Measurements from ENCODE around the gene STOX2. TPM values are rescaled to one million over a fixed set of nuclear protein-coding genes. Genes with fewer than 3 reads are reported as not detected.

STOX2 gene
- total and polyA plus RNA-seq, 9 donors: 2.2 to 16.4 (median 6.4) TPM

- intact Hi-C loops (cut with DNase I): no loop called here
- Histone ChIP-seq H3K36me3 (no peaks in the 10 kb centered on the region), H3K4me3 (no peak overlapping the region), H3K27ac (no peak overlapping the region), H3K4me1 (ENCODE audit: insufficient read depth) (peaks cover 4% of the 10 kb centered on the region), H3K27me3 (no peaks in the 10 kb centered on the region), H3K9me3 (no peaks in the 10 kb centered on the region)
- WGBS, 3 donors: 46 to 49% (median 47%) methylated on average over 2 of the region's 2 CpGs
- DNase-seq: no peak
- no peak for TF ChIP-seq CTCF (IDR thresholded peaks at IDR 0.05)
- TF ChIP-seq EP300 (IDR thresholded peaks at IDR 0.05): no peak
- TF ChIP-seq POLR2A (IDR thresholded peaks at IDR 0.05): no peak
Measured at GRCh38 chr4:183860119-183860518, 45.0 kb upstream of the STOX2 start.

- intact Hi-C loops (cut with DNase I): no loop called here
- DNase-seq: no peak
- WGBS, 3 donors: 46 to 74% (median 66%) methylated on average over 10 of the region's 10 CpGs
Measured at GRCh38 chr4:183860731-183861130, 44.4 kb upstream of the STOX2 start.

GRCh38 chr4:183861426-183861825 lies 43.7 kb upstream of the STOX2 start:
- Histone ChIP-seq H3K27me3 (no peaks in the 10 kb centered on the region), H3K27ac (no peak overlapping the region), H3K9me3 (no peaks in the 10 kb centered on the region), H3K4me3 (no peak overlapping the region), H3K4me1 (ENCODE audit: insufficient read depth) (peaks cover 3% of the 10 kb centered on the region), H3K36me3 (no peaks in the 10 kb centered on the region)
- WGBS, 3 donors: 94 to 96% (median 95%) methylated on average over 13 of the region's 13 CpGs
- intact Hi-C loops (cut with DNase I): no loop called here
- DNase-seq: no peak
- TF ChIP-seq EP300 (IDR thresholded peaks at IDR 0.05) (no peak), CTCF (IDR thresholded peaks at IDR 0.05) (no peak), POLR2A (IDR thresholded peaks at IDR 0.05) (no peak)

More at GRCh38 chr4:183860731-183861130, 44.4 kb upstream of the STOX2 start:
- H3K27ac ChIP-seq: no peak overlapping the region
- H3K9me3 ChIP-seq: no peaks in the 10 kb centered on the region
- no peaks in the 10 kb centered on the region for H3K36me3 ChIP-seq
- H3K4me1 ChIP-seq (ENCODE audit: insufficient read depth): peaks cover 3% of the 10 kb centered on the region
- no peak for TF ChIP-seq CTCF (IDR thresholded peaks at IDR 0.05)
- TF ChIP-seq EP300 (IDR thresholded peaks at IDR 0.05): no peak
- TF ChIP-seq POLR2A (IDR thresholded peaks at IDR 0.05): no peak
- no peaks in the 10 kb centered on the region for H3K27me3 ChIP-seq
- no peak overlapping the region for H3K4me3 ChIP-seq

GRCh38 chr4:183863155-183863825 lies 41.8 kb upstream of the STOX2 start:
- intact Hi-C loops (cut with DNase I): no loop called here
- no peaks in the 10 kb centered on the region for H3K27me3 ChIP-seq
- TF ChIP-seq EP300 (IDR thresholded peaks at IDR 0.05): no peak
- no peak for TF ChIP-seq CTCF (IDR thresholded peaks at IDR 0.05)
- TF ChIP-seq POLR2A (IDR thresholded peaks at IDR 0.05): no peak
- peaks cover 3% of the 10 kb centered on the region for H3K4me1 ChIP-seq (ENCODE audit: insufficient read depth)
- no peak for DNase-seq
- no peaks in the 10 kb centered on the region for H3K9me3 ChIP-seq
- no peaks in the 10 kb centered on the region for H3K36me3 ChIP-seq
- H3K4me3 ChIP-seq: no peak overlapping the region
- WGBS, 3 donors: 71 to 72% (median 71%) methylated on average over 8 of the region's 8 CpGs
- H3K27ac ChIP-seq: no peak overlapping the region
